Urothelium cell line (cell line): ENCODE measurements around the gene DNLZ.
"Not testable (repeated sequence)": the region's sequence is repeated elsewhere in the genome, so short reads cannot be mapped to it uniquely, and the experiment has no call there.

Experiments used
- DNase-seq: peaks from one replicate; pipeline ENCODE4 v3.0.0; 2011; ENCODE audit warnings: low spot score, mixed read lengths
- FAIRE-seq: peaks from 2 replicates; lab custom pipeline; 2011; peaks lifted over from hg19 to GRCh38; lab: Jason Lieb, UNC

DNLZ gene

GRCh38 chr9:136320972-136321371 is 42.6 kb downstream of the DNLZ start:
- not testable (repeated sequence) for DNase-seq, FAIRE-seq

GRCh38 chr9:136319955-136320354 is 43.6 kb downstream of the DNLZ start:
- FAIRE-seq, DNase-seq: not testable (repeated sequence)

GRCh38 chr9:136319244-136319643 is 44.3 kb downstream of the DNLZ start:
- FAIRE-seq, DNase-seq: not testable (repeated sequence)

GRCh38 chr9:136318776-136319241 is 44.7 kb downstream of the DNLZ start:
- DNase-seq (no peak), FAIRE-seq (no peak)

- FAIRE-seq (no peak), DNase-seq (no peak)
Measured at GRCh38 chr9:136318111-136318775, 45.3 kb downstream of the DNLZ start.

GRCh38 chr9:136317695-136318094 is 45.8 kb downstream of the DNLZ start:
- DNase-seq: no peak
- no peak for FAIRE-seq

GRCh38 chr9:136316896-136317676 is 46.5 kb downstream of the DNLZ start:
- FAIRE-seq (no peak), DNase-seq (no peak)

GRCh38 chr9:136316271-136316751 is 47.2 kb downstream of the DNLZ start:
- DNase-seq (no peak), FAIRE-seq (no peak)

GRCh38 chr9:136314944-136315343 is 48.6 kb downstream of the DNLZ start:
- DNase-seq: no peak
- no peak for FAIRE-seq

- no peak for FAIRE-seq
- no peak for DNase-seq
Measured at GRCh38 chr9:136314056-136314416, 49.5 kb downstream of the DNLZ start.

GRCh38 chr9:136313111-136314055 is 50.2 kb downstream of the DNLZ start:
- FAIRE-seq: no peak
- no peak for DNase-seq

- FAIRE-seq: no peak
- no peak for DNase-seq
Measured at GRCh38 chr9:136312436-136312835, 51.1 kb downstream of the DNLZ start.

- FAIRE-seq: no peak
- no peak for DNase-seq
Measured at GRCh38 chr9:136312009-136312375, 51.6 kb downstream of the DNLZ start.

GRCh38 chr9:136311051-136312008 is 52.2 kb downstream of the DNLZ start:
- no peak for FAIRE-seq
- no peak for DNase-seq

- FAIRE-seq (no peak), DNase-seq (no peak)
Measured at GRCh38 chr9:136310273-136311030, 53.1 kb downstream of the DNLZ start.

GRCh38 chr9:136309806-136310220 is 53.7 kb downstream of the DNLZ start:
- no peak for FAIRE-seq
- no peak for DNase-seq
